Measurements from ENCODE around the gene NOTCH3. TPM values are rescaled to one million over a fixed set of nuclear protein-coding genes. Genes with fewer than 3 reads are reported as not detected.

The NOTCH3 gene
- polyA plus RNA-seq, 1 donor from 2014 or later = not detected

Other genes starting within 250 kb of the NOTCH3 start
- gene SLC1A6, start 221.1 kb downstream of the NOTCH3 start, polyA plus RNA-seq = not detected
- not detected for gene CASP14, start 151.5 kb downstream of the NOTCH3 start, polyA plus RNA-seq
- not detected for gene OR1I1, start 118.8 kb downstream of the NOTCH3 start, polyA plus RNA-seq
- gene SYDE1, start 93.6 kb downstream of the NOTCH3 start, polyA plus RNA-seq = not detected
- gene EPHX3, start 31.5 kb upstream of the NOTCH3 start, polyA plus RNA-seq = not detected
- gene BRD4, start 131.5 kb upstream of the NOTCH3 start, polyA plus RNA-seq = 20.5 TPM
- gene AKAP8, start 178.8 kb upstream of the NOTCH3 start, polyA plus RNA-seq = 22.8 TPM
- 99.6 TPM for gene AKAP8L, start 218.0 kb upstream of the NOTCH3 start, polyA plus RNA-seq
- 1.8 TPM for gene WIZ, start 249.0 kb upstream of the NOTCH3 start, polyA plus RNA-seq